HepG2 (cell line): ENCODE results near the gene STRN3. TPM values are rescaled to one million over a fixed set of nuclear protein-coding genes. Genes with fewer than 3 reads are reported as not detected.

Experiments used
- ATF1 ChIP-seq: IDR thresholded peaks from 2 replicates; pipeline ENCODE4 v1.6.1; 2016; ENCODE audit warnings: mild to moderate bottlenecking, control low read depth
- BATF2 ChIP-seq: sonication (generic); formaldehyde crosslinking; IDR thresholded peaks from 2 replicates; pipeline ENCODE4 v1.8.0; 2022; ENCODE audit warnings: mild to moderate bottlenecking, missing genetic modification reagents, moderate library complexity
- FOXO1 ChIP-seq: sonication (generic); formaldehyde crosslinking; IDR thresholded peaks from 2 replicates; pipeline ENCODE4 v1.4.0; 2020; ENCODE audit warnings: missing genetic modification reagents
- FUBP1 ChIP-seq: sonication (generic); formaldehyde crosslinking; IDR thresholded peaks from 2 replicates; pipeline ENCODE4 v1.5.1; 2020; ENCODE audit warnings: missing genetic modification reagents, mild to moderate bottlenecking, borderline replicate concordance
- GPBP1L1 ChIP-seq: sonication (generic); formaldehyde crosslinking; IDR thresholded peaks from 2 replicates; pipeline ENCODE4 v1.5.0; 2020; ENCODE audit warnings: mild to moderate bottlenecking, missing genetic modification reagents
- NFE2 ChIP-seq: sonication (generic); formaldehyde crosslinking; IDR thresholded peaks from 2 replicates; pipeline ENCODE4 v1.4.0; 2020; ENCODE audit warnings: missing genetic modification reagents
- POGZ ChIP-seq: sonication (generic); formaldehyde crosslinking; IDR thresholded peaks from 2 replicates; pipeline ENCODE4 v1.4.0; 2020; ENCODE audit warnings: mild to moderate bottlenecking, missing genetic modification reagents
- RARA ChIP-seq: IDR thresholded peaks from 2 replicates; pipeline ENCODE4 v1.6.1; 2016; ENCODE audit warnings: missing genetic modification reagents, missing compliant biosample characterization
- RBM22 ChIP-seq: fragments of 200-400 bp; formaldehyde crosslinking; optimal IDR thresholded peaks from 2 replicates; pipeline ENCODE3; 2017; ENCODE audit warnings: mild to moderate bottlenecking, low read length, moderate library complexity
- SOX13 ChIP-seq, 3 experiments: fragments of 450-650 bp in 1 of 3; sonication (generic) in 1 of 3; formaldehyde crosslinking in 1 of 3; IDR thresholded peaks in 2 of 3; conservative IDR thresholded peaks in 1 of 3; 2 replicates each; pipeline versions ENCODE4 v1.5.0 to v1.6.1; 2016 to 2020; ENCODE audit warnings: antibody characterized with exemption in 1 of 3, mild to moderate bottlenecking in 1 of 3, missing compliant biosample characterization in 1 of 3, missing genetic modification reagents in 1 of 3, moderate library complexity in 1 of 3
- SOX5 ChIP-seq: IDR thresholded peaks from 2 replicates; pipeline ENCODE4 v1.6.1; 2016; ENCODE audit warnings: borderline replicate concordance
- STAG1 ChIP-seq: sonication (generic); formaldehyde crosslinking; IDR thresholded peaks from 2 replicates; pipeline ENCODE4 v1.4.0; 2020; ENCODE audit warnings: missing genetic modification reagents
- TCF7 ChIP-seq: sonication (generic); IDR thresholded peaks from 2 replicates; pipeline ENCODE4 v1.6.1; 2016; ENCODE audit warnings: antibody characterized with exemption, low read depth
- TGIF2 ChIP-seq: IDR thresholded peaks from 2 replicates; pipeline ENCODE4 v1.6.1; 2016; ENCODE audit warnings: control low read depth, missing compliant biosample characterization
- ZBTB46 ChIP-seq: sonication (generic); formaldehyde crosslinking; IDR thresholded peaks from 2 replicates; pipeline ENCODE4 v1.4.0; 2020; ENCODE audit warnings: mild to moderate bottlenecking, missing genetic modification reagents, borderline replicate concordance
- ZNF576 ChIP-seq: sonication (generic); formaldehyde crosslinking; IDR thresholded peaks from 2 replicates; pipeline ENCODE4 v1.4.0; 2020; ENCODE audit warnings: mild to moderate bottlenecking, missing genetic modification reagents
- ZNF704 ChIP-seq: sonication (generic); formaldehyde crosslinking; IDR thresholded peaks from 2 replicates; pipeline ENCODE4 v1.8.1; 2023; ENCODE audit warnings: mild to moderate bottlenecking, inconsistent platforms, moderate library complexity, missing genetic modification reagents, borderline replicate concordance
- ZSCAN30 ChIP-seq: sonication (generic); formaldehyde crosslinking; IDR thresholded peaks from 2 replicates; pipeline ENCODE4 v1.5.0; 2020; ENCODE audit warnings: mild to moderate bottlenecking, missing genetic modification reagents
- polyA plus RNA-seq, 8 experiments: library from polyadenylated mRNA; depleted of rRNA in 3 of 8; stranded (reverse) in 7 of 8; unstranded in 1 of 8; fragments of >200 nt; fragmentation: Illumina TruSeq in 4 of 8; extraction: Trizol in 4 of 8; gene quantifications; 2 replicates each; pipeline versions ENCODE4 v1.2.1 to v1.2.3, GENCODE V29; 2011 to 2016; ENCODE audit warnings: low read depth in 4 of 8, missing spikeins in 1 of 8, mixed read lengths in 1 of 8; ENCODE audit not compliant: insufficient read depth in 1 of 8
- total RNA-seq, 5 experiments: library from RNA; depleted of rRNA; stranded (reverse); fragments of >200 nt; fragmentation: Illumina TruSeq; extraction: Trizol; gene quantifications; 2 replicates each; pipeline ENCODE4 v1.2.3, GENCODE V29; 2016; ENCODE audit warnings: low read depth in 1 of 5

STRN3 gene
- total and polyA plus RNA-seq, 2 of the 13 experiments (the other 11 are each of a cell fraction or from before 2014, with no cell fraction given): 49.4 to 123 TPM

GRCh38 chr14:30874120-30874998, 151.8 kb downstream of the STRN3 start, which contains the start of gene COCH (continued):
- TF ChIP-seq ZNF704 (CRISPR knock-in tag) (peak; percentile 99), STAG1 (CRISPR knock-in tag) (peak; percentile 64), SOX5 (CRISPR knock-in tag) (0 out of 2 replicates have a peak, but pooled peaks have one; percentile 10), FOXO1 (CRISPR knock-in tag) (peak; percentile 51), TGIF2 (CRISPR knock-in tag) (no peak; the same call in 1 of the 2 replicates), ZSCAN30 (CRISPR knock-in tag) (no peak), ZBTB46 (CRISPR knock-in tag) (no peak), NFE2 (no peak), BATF2 (CRISPR knock-in tag) (peak; percentile 77), RARA (CRISPR knock-in tag) (peak; percentile 28; the same call in 1 of the 2 replicates), POGZ (CRISPR knock-in tag) (peak; percentile 80), TCF7 (peak; percentile 47; the same call in 1 of the 2 replicates), FUBP1 (CRISPR knock-in tag) (peak; percentile 29; the same call in 1 of the 2 replicates), SOX13 (IDR thresholded peaks at IDR 0.05) (no peak; the same call in 1 of the 2 replicates), SOX13 (CRISPR knock-in tag; conservative IDR thresholded peaks at IDR 0.05 in 1 of 2, IDR thresholded peaks at IDR 0.05 in 1 of 2) (peak; percentile 13 to 63; a peak in 3 of 4 replicates), ATF1 (CRISPR knock-in tag) (no peak), RBM22 (no peak), ZNF576 (peak; percentile 63), GPBP1L1 (CRISPR knock-in tag) (no peak)
